GM19452 (cell line): ENCODE data around the gene TGFBI.
"Not testable (repeated sequence)": the region's sequence is repeated elsewhere in the genome, so short reads cannot be mapped to it uniquely, and the experiment has no call there.

Experiments
- ATAC-seq: cut with Tn5 transposase; IDR thresholded peaks from one replicate; pipeline ENCODE4 v1.9.1; 2021; ENCODE audit not compliant: unreplicated experiment

The TGFBI gene

GRCh38 chr5:136043551-136043950, 14.8 kb downstream of the TGFBI start:
- ATAC-seq, result no peak

GRCh38 chr5:136043968-136044610, 15.3 kb downstream of the TGFBI start:
- ATAC-seq, result no peak

- not testable (repeated sequence) for ATAC-seq
These were observed 16.2 kb downstream of the TGFBI start for GRCh38 chr5:136045026-136045425.

- ATAC-seq, result no peak
These were observed 17.5 kb downstream of the TGFBI start for GRCh38 chr5:136046246-136046645.

- ATAC-seq, result no peak
These were observed 19.1 kb downstream of the TGFBI start for GRCh38 chr5:136047858-136048257.

- no peak for ATAC-seq
These were observed 20.2 kb downstream of the TGFBI start for GRCh38 chr5:136048966-136049365.

- ATAC-seq, result no peak
These were observed 22.9 kb downstream of the TGFBI start for GRCh38 chr5:136051486-136052220.

- no peak for ATAC-seq
These were observed 24.0 kb downstream of the TGFBI start for GRCh38 chr5:136052692-136053335.

- no peak for ATAC-seq
These were observed 24.8 kb downstream of the TGFBI start for GRCh38 chr5:136053336-136054141.

- ATAC-seq, result no peak
These were observed 25.6 kb downstream of the TGFBI start for GRCh38 chr5:136054142-136055019.

- no peak for ATAC-seq
These were observed 27.0 kb downstream of the TGFBI start for GRCh38 chr5:136055612-136056309.

GRCh38 chr5:136056336-136056735, 27.5 kb downstream of the TGFBI start:
- ATAC-seq, result no peak

GRCh38 chr5:136056771-136057335, 28.1 kb downstream of the TGFBI start:
- ATAC-seq, result no peak

- ATAC-seq, result no peak
These were observed 28.7 kb downstream of the TGFBI start for GRCh38 chr5:136057401-136058038.

- ATAC-seq, result no peak
These were observed 29.5 kb downstream of the TGFBI start for GRCh38 chr5:136058039-136058971.

- no peak for ATAC-seq
These were observed 30.2 kb downstream of the TGFBI start for GRCh38 chr5:136058972-136059354.

GRCh38 chr5:136060963-136061362, 32.2 kb downstream of the TGFBI start:
- no peak for ATAC-seq
